Measurements from ENCODE around the gene PRTFDC1. TPM values are rescaled to one million over a fixed set of nuclear protein-coding genes. Genes with fewer than 3 reads are reported as not detected.

The PRTFDC1 gene
- total and polyA plus RNA-seq, 11 donors, result 1.9 to 13.1 (median 4.6) TPM

GRCh38 chr10:24884793-24885192, 67.6 kb downstream of the PRTFDC1 start:
- TF ChIP-seq CTCF (IDR thresholded peaks at IDR 0.05), result no peak
- TF ChIP-seq POLR2A (IDR thresholded peaks at IDR 0.05), result no peak
- DNase-seq, result no peak
- Histone ChIP-seq H3K36me3 (no peaks in the 10 kb centered on the region), H3K27me3 (no peaks in the 10 kb centered on the region), H3K4me1 (peaks cover 0 to 31% (median 0%) of the 10 kb centered on the region in 12 donors), H3K4me3 (no peak overlapping the region), H3K9me3 (no peaks in the 10 kb centered on the region), H3K27ac (no peak overlapping the region)
- intact Hi-C loops (cut with DNase I), result no loop called here
- whole genome bisulfite sequencing, 4 donors, result 96 to 100% (median 97%) methylated on average over 1 of the region's 1 CpG
- no peak for ATAC-seq

- intact Hi-C loops (cut with DNase I), result no loop called here
- TF ChIP-seq POLR2A (IDR thresholded peaks at IDR 0.05) (no peak), CTCF (IDR thresholded peaks at IDR 0.05) (no peak)
- no peak overlapping the region for H3K4me3 ChIP-seq
- peaks cover 0 to 28% (median 0%) of the 10 kb centered on the region in 12 donors for H3K4me1 ChIP-seq
- DNase-seq (no peak), ATAC-seq (no peak)
- H3K9me3 ChIP-seq, result no peaks in the 10 kb centered on the region
- no peaks in the 10 kb centered on the region for H3K36me3 ChIP-seq
- no peak overlapping the region for H3K27ac ChIP-seq
- WGBS, 4 donors, result 93 to 94% (median 94%) methylated on average over 2 of the region's 2 CpGs
- no peaks in the 10 kb centered on the region for H3K27me3 ChIP-seq
Measured at GRCh38 chr10:24884316-24884715, 68.1 kb downstream of the PRTFDC1 start.

- no peak for DNase-seq
- 71 to 77% (median 75%) methylated on average over 2 of the region's 2 CpGs for WGBS, 4 donors
- Histone ChIP-seq H3K27me3 (no peaks in the 10 kb centered on the region), H3K4me1 (peaks cover 0 to 28% (median 0%) of the 10 kb centered on the region in 12 donors), H3K36me3 (no peaks in the 10 kb centered on the region), H3K27ac (peak overlapping the region in 1 of 12 donors; percentile 64), H3K4me3 (no peak overlapping the region), H3K9me3 (no peaks in the 10 kb centered on the region)
- intact Hi-C loops (cut with DNase I), result no loop called here
- TF ChIP-seq CTCF (IDR thresholded peaks at IDR 0.05) (no peak), POLR2A (IDR thresholded peaks at IDR 0.05) (no peak)
- no peak for ATAC-seq
Measured at GRCh38 chr10:24883176-24883575, 69.2 kb downstream of the PRTFDC1 start.

- peak overlapping the region in 1 of 12 donors; percentile 31 for H3K4me3 ChIP-seq
- TF ChIP-seq CTCF (IDR thresholded peaks at IDR 0.05), result no peak
- TF ChIP-seq POLR2A (IDR thresholded peaks at IDR 0.05), result no peak
- H3K36me3 ChIP-seq, result no peaks in the 10 kb centered on the region
- peaks cover 0 to 28% (median 0%) of the 10 kb centered on the region in 12 donors for H3K4me1 ChIP-seq
- intact Hi-C loops (cut with DNase I), result no loop called here
- WGBS, 4 donors, result 58 to 72% (median 64%) methylated on average over 11 of the region's 11 CpGs
- no peaks in the 10 kb centered on the region for H3K27me3 ChIP-seq
- no peaks in the 10 kb centered on the region for H3K9me3 ChIP-seq
- H3K27ac ChIP-seq, result peak overlapping the region in 1 of 12 donors; percentile 64
- DNase-seq (peak in 2 of 5 donors; percentile 28 to 33), ATAC-seq (peak in 3 of 4 donors; percentile 41 to 58 (median 43))
Measured at GRCh38 chr10:24882047-24882698, 70.2 kb downstream of the PRTFDC1 start.

Measured in heart left ventricle (tissue), 16 donors.